SK-N-MC (cell line): ENCODE results near the gene EXOC3.

Experiments used
- EZH2 ChIP-seq: fragments of 200-600 bp; sonication (generic); IDR thresholded peaks from one replicate; pipeline ENCODE4 v1.6.1; 2017; ENCODE audit warnings: antibody characterized with exemption
- FOXP2 ChIP-seq: optimal IDR thresholded peaks from 2 replicates; pipeline ENCODE3; 2011; ENCODE audit warnings: mild to moderate bottlenecking, moderate library complexity; ENCODE audit not compliant: insufficient read depth; ENCODE audit errors: extremely low read length, control extremely low read depth
- POLR2AphosphoS5 ChIP-seq: IDR thresholded peaks from 2 replicates; pipeline ENCODE4 v1.6.1; 2012; ENCODE audit warnings: mild to moderate bottlenecking, low read depth, low read length, borderline replicate concordance

- no peak for TF ChIP-seq EZH2
- no peak for TF ChIP-seq POLR2AphosphoS5
- no peak for TF ChIP-seq FOXP2
Measured at GRCh38 chr5:425714-426113, 17.3 kb upstream of the EXOC3 start.
